ENCODE results near the gene CHRNA5. TPM values are rescaled to one million over a fixed set of nuclear protein-coding genes. Genes with fewer than 3 reads are reported as not detected.
"Not testable (repeated sequence)": the region's sequence is repeated elsewhere in the genome, so short reads cannot be mapped to it uniquely, and the experiment has no call there.

CHRNA5 gene
- total RNA-seq, 1 donor from 2014 or later, result 9.1 TPM

DNA sequence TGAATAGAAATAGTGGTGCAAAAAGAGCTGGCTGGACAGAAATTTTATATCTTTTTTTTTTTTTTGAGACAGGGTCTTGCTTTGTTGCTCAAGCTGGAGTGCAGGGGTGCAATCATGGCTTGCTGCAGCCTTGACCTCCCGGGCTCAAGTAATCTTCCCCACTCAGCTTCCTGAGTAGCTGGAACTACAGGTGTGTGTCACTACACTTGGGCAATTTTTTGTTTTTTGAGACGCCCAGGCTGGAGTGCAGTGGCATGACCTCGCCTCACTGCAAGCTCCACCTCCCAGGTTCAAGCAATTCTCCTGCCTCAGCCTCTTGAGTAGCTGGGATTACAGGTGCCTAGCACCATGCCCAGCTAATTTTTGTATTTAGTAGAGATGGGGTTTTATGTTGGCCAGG lies 33.0 kb downstream of the CHRNA5 start:
- H3K4me3 ChIP-seq (ENCODE audit: low read depth, low read length), result no peak overlapping the region
- TF ChIP-seq, protein P1, sequence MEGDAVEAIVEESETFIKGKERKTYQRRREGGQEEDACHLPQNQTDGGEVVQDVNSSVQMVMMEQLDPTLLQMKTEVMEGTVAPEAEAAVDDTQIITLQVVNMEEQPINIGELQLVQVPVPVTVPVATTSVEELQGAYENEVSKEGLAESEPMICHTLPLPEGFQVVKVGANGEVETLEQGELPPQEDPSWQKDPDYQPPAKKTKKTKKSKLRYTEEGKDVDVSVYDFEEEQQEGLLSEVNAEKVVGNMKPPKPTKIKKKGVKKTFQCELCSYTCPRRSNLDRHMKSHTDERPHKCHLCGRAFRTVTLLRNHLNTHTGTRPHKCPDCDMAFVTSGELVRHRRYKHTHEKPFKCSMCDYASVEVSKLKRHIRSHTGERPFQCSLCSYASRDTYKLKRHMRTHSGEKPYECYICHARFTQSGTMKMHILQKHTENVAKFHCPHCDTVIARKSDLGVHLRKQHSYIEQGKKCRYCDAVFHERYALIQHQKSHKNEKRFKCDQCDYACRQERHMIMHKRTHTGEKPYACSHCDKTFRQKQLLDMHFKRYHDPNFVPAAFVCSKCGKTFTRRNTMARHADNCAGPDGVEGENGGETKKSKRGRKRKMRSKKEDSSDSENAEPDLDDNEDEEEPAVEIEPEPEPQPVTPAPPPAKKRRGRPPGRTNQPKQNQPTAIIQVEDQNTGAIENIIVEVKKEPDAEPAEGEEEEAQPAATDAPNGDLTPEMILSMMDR (conservative IDR thresholded peaks at IDR 0.05; ENCODE audit: low read depth, low read length), result no peak
- DNase-seq (ENCODE audit: low read depth), result no peak

DNA sequence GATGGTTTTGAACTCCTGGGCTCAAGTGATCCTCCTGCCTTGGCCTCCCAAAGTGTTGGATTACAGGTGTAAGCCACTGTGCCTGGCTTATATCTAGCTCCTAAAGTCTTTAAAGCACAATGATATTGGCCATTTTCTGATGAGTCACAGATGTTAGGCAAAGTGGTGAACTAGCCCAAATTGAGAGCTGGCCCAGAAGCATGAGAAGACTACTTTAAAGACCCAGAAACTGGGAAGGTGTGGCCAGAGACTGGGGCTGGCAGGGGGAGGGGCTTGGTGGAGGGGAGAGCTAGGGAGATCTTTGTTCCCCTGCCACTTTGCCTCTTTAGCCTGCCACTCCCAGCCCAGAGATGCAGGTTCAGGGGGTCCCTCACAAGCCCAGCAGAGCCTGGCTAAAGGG lies 33.9 kb downstream of the CHRNA5 start:
- H3K4me3 ChIP-seq (ENCODE audit: low read depth, low read length), result no peak overlapping the region
- TF ChIP-seq, protein P1 (conservative IDR thresholded peaks at IDR 0.05; ENCODE audit: low read depth, low read length), result no peak
- DNase-seq (ENCODE audit: low read depth), result no peak

DNA sequence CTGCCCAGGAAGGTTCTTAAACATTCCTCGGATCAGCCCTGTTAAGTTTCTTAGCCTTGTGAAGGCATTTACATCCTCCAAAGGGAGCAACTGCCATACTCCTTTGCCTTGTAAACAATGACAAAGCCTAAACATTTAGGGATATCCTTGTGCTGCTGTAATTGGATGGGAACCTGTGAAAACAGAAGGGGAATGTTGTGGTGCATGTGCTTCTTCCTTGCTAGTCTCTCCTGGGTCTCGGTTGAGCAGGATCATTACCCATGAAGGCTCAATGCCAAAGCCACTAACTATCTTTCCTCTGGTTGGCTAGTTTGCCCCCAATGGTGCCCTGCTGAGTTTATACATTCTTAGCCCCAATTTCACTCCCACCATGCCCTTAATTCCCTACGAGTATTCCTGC lies 38.1 kb downstream of the CHRNA5 start:
- DNase-seq (ENCODE audit: low read depth), result no peak
- no peak overlapping the region for H3K4me3 ChIP-seq (ENCODE audit: low read depth, low read length)
- TF ChIP-seq, protein P1 (conservative IDR thresholded peaks at IDR 0.05; ENCODE audit: low read depth, low read length), result no peak

DNA sequence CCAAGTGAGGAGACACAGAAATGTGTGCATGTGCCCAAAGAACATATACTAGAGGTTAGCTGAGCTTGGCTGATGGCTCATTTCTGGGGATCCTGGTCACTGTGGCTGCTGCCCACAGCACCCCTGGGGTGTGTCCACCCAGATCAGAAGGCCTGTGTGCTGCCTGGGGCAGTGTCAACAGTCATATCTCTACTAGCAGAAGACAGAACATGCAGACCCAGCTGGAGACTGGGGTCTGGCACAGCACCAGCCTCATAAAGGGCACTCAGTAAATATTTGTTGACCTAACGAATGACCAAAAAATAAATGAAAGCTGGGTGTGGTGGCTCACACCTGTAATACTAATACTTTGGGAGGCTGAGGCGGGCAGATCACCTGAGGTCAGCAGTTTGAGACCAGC lies 39.1 kb downstream of the CHRNA5 start:
- TF ChIP-seq, protein P1 (conservative IDR thresholded peaks at IDR 0.05; ENCODE audit: low read depth, low read length), result no peak
- no peak for DNase-seq (ENCODE audit: low read depth)
- H3K4me3 ChIP-seq (ENCODE audit: low read depth, low read length), result no peak overlapping the region

DNA sequence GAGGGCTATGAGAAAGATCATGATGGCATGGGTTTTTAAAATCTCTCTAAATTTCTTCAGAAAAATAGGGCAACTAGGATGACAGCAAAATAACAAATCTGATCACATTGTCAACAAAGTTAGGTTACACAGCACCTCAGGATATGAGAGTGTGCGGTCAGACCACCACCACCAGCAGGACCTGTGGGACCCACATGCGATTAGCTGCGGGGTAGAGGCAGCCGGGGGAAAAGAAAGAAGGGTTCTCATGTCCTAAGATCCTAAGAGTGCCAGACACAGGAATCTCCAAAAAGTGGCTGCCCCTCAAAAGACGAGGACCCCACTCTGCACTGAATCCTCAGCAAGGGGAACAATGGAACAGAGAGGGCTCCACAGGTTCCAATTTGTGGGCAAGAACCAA lies 39.9 kb downstream of the CHRNA5 start:
- DNase-seq (ENCODE audit: low read depth), result no peak
- H3K4me3 ChIP-seq (ENCODE audit: low read depth, low read length), result no peak overlapping the region
- TF ChIP-seq, protein P1 (conservative IDR thresholded peaks at IDR 0.05; ENCODE audit: low read depth, low read length), result no peak

DNA sequence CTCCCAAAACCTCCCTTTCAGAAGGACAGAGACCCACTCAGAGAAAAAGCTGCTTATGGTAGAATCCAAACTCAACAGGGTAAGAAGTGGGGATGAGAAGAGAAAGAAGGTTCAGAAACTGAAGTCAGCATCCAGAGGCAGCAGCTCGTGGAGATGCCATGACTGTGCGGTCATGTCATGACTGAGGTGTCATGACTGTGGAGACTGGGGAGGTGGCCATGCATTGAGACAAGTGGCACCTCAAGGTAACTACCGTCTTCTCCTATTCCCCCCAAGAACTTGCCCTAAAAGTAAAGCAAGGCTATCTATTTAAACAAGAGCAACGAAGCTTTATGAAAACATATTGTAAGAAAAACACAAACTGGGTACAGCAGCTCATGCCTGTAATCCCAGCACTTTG lies 40.4 kb downstream of the CHRNA5 start:
- no peak for DNase-seq (ENCODE audit: low read depth)
- no peak overlapping the region for H3K4me3 ChIP-seq (ENCODE audit: low read depth, low read length)
- TF ChIP-seq, protein P1 (conservative IDR thresholded peaks at IDR 0.05; ENCODE audit: low read depth, low read length), result no peak

DNA sequence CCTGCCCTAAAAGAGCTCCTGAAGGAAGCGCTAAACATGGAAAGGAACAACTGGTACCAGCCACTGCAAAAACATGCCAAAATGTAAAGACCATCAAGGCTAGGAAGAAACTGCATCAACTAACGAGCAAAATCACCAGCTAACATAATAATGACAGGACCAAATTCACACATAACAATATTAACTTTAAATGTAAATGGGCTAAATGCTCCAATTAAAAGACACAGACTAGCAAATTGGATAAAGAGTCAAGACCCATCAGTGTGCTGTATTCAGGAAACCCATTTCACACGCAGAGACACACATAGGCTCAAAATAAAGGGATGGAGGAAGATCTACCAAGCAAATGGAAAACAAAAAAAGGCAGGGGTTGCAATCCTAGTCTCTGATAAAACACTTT lies 44.2 kb downstream of the CHRNA5 start:
- not testable (repeated sequence) for H3K4me3 ChIP-seq (ENCODE audit: low read depth, low read length); DNase-seq (ENCODE audit: low read depth)

DNA sequence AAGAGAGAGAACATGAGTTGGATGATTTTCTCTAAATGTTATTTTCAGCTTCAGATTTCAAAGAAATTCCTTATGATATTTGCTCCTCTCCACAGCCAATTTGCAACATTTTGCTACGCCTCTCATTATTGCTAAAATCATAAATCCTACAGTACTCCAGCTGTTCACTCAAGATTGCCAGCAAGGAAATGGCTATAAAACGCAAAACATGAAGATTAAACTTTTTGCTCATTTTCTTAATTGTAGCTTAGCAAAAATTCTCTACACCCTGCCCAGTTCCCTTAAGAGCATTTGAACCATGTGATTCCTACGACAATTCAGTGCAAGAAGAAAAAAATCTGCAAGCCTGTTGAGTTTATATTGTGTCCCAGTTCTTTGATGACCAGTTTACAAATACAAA lies 48.7 kb downstream of the CHRNA5 start:
- no peak for DNase-seq (ENCODE audit: low read depth)
- TF ChIP-seq, protein P1 (conservative IDR thresholded peaks at IDR 0.05; ENCODE audit: low read depth, low read length), result no peak
- H3K4me3 ChIP-seq (ENCODE audit: low read depth, low read length), result no peak overlapping the region

Data from epithelial cell of proximal tubule (primary cell).